Measurements from ENCODE around the gene JAG1.

Gene JAG1

GRCh38 chr20:10673842-10674683 is at the start of gene JAG1:
JAG1 (minus strand) TSS chr20:10673999; CDS start chr20:10673530, 469 bp downstream.
- peak; percentile 60 for DNase-seq (ENCODE audit: low read depth)

DNA sequence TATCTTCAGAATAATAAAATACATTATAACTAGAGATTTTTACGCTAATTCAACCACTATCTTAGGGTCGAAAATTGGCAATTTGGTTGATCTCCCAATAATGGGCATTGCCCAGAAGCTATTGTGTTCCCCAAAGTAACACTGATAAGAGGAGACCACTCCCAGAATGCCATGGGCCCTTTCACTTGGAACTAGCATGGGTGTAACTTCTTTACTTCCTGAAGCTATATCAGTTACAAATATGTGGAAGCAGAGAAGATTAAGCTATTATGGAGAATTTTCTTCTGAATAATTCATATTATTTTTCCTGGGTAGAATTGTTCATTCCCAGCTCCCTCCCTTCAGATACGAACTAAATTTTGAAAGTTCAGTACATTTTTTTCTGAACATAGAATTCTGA is 48.2 kb upstream of the JAG1 start:
- DNase-seq (ENCODE audit: low read depth), result no peak

DNA sequence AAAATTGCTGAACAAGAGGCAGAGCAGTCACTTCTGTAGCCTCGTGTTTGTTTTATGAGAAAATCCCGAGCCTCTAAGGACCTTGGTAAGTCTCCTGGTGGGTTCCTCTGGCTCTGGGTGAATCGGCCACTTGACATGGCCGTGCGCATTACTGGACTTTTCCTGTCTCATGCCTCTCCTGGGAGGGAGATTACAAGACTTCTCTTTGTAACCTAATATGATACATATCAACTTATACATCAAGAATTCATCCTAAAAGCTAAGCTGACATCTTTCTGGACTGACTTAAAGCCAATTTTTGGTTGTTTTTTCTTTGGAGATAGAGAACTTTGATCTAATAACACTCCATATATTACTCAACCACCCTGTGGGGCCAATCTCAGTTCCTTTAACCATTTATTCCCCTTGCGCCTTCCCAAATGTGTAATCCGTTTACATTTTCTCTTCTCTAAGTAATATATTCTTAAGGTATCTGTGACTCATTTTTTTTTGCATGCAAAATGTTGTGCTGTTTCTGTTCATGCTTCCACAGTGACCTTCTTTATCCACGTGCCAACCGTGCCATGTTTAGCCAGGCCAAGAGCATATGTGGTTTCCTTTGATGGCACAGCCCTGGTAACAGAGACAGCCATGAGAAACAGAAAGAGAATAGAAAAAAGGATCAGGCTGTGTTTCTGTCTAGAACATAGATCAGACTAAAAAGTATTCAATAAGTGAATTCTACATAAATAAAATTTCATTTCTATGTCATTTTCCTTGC is 47.5 kb upstream of the JAG1 start:
- DNase-seq (ENCODE audit: low read depth), result no peak

DNA sequence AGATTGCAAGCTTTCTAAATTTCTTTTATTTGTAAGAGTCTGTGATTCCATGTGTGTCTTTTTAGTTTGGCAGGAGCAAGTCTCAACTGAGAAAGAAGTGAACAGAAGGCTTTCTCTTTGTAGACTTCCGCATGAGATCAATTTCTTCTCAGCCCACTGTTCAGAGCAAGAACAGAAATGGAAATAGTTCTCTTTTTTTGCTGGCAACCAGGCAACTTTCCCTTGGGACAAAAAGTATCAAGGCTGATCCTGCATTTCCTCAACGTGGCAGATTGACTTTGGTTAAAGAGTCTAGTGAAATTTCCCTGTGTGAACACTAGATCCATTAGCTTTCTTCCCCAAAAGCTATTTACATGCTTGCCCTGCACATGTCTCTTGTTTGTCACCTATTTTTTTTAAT is 46.8 kb upstream of the JAG1 start:
- DNase-seq (ENCODE audit: low read depth), result no peak

DNA sequence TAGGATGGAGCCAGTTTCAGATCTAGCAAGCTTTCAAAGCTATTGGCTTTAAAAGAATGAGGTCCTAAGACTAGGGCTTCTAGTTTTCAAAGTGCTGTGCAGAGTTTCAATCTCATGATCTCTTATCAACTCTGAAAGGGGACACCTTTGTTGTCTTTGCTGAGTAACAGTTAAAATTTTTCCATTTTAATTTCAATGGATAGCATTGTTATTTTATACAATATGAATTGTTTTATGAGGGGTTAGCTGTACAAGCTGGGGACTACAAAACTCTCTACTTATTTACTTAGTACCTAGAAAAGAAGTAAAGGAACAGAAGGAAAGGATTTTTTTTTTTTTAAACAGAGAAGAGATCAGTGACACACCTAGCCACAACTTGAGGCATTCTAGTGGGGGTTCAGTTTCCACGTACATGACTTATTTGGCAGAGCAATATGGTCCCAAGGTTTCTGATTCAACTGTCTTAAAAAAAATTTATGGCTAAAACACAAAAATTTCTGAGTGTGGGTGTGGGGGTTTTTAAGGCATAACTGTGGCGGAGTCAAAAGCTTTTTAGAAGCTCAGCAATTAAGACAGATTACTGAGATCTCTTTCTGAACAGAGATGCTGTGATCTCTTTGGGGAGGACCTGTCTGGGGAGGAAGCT is 46.1 kb upstream of the JAG1 start:
- DNase-seq (ENCODE audit: low read depth), result no peak

- DNase-seq (ENCODE audit: low read depth), result no peak
Measured at GRCh38 chr20:10718661-10719060, 44.9 kb upstream of the JAG1 start.

DNA sequence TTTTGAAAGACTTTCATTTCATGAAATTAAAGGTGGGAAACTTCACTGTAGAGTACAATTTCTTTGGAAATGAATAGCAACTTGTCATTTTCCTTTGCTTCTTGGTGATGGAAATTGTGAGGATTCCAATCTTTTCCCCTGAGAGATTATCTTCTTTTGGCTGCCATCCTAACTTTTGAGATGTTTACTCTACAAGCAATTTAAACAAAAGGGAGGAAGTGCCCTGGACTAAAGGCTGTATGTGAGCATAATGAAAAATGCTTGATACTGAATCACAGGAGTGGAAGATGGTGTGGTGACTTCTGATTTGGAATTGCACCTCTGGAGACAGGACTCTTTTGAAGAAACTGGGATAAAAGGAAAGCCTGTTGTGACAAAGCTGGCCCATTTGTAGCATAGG is 43.1 kb upstream of the JAG1 start:
- DNase-seq (ENCODE audit: low read depth), result no peak

GRCh38 chr20:10715035-10715434 is 41.2 kb upstream of the JAG1 start:
- no peak for DNase-seq (ENCODE audit: low read depth)

DNA sequence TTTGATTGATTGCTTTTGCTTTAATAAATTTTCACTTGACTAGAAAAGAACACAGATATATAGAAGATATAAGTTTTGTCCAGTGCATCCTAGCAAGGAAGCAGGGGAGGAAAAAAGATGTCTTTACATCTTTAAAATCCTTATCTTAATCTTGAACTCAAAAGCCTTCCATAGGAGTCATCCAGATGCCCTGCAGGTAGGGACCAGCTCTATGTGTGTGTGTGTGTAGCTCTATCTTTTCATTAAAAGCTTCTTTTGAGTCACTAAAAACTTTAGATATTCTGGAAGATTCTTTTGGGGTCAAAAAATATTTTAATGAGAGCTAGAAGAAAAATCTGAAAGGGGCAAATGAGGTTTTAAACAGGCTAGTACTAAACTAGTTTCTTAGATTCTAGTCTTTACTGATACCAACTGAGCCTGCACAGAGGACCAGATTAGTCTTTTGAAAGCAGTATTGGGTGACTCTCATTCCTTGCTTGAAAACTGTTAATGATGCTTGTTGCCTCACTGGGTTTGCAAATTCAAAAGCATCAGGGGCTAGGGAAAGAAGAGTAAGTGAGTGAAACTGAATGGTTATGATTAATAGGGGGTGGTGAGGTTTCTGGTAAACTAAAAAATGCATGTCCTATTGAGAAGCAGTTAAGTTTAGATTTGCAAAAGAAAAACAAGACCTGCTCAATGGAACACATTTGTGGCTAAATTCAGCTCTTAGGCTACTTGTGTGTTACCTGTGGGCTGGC is 40.6 kb upstream of the JAG1 start:
- no peak for DNase-seq (ENCODE audit: low read depth)

DNA sequence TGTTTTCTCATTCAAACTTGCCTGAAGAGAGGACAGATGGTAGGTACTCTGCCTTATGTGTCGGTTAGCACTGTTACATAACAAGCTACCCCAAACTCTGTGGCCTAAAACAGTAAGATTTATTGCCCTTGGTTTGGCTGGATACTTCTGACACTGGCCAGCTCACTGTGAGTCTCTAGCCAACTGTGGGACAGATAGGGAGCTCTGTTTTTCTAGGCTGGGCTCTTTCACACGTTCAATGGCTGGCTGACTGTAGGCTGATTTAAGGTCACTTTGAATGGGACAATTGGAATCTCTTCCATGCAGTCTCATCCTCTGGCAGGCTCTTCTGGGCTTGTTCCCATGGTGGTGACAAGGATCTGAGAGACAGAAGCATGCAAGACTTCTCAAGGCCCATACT is 39.4 kb upstream of the JAG1 start:
- DNase-seq (ENCODE audit: low read depth), result no peak

- no peak for DNase-seq (ENCODE audit: low read depth)
Measured at GRCh38 chr20:10711903-10712451, 38.2 kb upstream of the JAG1 start.

- DNase-seq (ENCODE audit: low read depth), result no peak
Measured at GRCh38 chr20:10710991-10711775, 37.4 kb upstream of the JAG1 start.

GRCh38 chr20:10709916-10710315 is 36.1 kb upstream of the JAG1 start:
- DNase-seq (ENCODE audit: low read depth), result no peak

DNA sequence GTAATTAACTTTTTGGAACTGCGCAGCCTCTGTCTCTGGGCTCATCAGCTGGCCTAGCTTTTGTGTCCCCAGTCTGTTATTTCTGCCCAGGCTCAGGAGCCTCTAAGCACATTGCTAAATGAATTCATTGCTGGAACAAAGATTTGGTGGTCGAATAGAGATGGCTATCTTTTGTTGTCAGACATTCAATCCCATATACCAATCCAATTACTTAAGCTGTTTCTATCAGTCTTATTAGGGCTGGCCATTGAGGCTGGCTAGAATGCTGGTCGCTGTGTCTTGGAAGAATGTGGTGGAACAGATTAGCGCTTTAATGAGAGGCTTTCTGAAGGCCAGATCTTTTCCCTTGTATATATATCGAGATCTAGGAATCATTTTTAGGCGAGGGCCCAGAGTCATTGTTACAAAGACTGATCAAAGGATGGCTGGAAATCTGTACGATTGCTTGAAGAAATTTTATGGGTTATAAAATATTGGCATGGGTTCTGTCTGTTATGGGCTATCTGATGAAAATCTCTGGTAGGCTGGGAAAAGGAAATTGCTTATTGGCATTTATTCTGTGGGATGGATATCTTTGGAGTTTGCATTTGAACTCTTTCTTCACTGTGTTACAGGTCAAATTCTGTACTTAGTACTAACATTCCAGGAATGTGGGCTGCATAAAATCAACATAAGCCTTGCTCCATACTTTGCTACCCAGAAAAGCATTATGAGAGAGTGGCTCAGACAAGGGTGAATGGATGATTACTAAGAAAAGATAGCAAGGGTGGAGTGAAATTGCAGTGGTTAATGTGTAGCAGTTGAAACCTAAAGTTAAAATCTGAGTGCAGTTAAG is 34.8 kb upstream of the JAG1 start:
- peak; percentile 39 for DNase-seq (ENCODE audit: low read depth)

DNA sequence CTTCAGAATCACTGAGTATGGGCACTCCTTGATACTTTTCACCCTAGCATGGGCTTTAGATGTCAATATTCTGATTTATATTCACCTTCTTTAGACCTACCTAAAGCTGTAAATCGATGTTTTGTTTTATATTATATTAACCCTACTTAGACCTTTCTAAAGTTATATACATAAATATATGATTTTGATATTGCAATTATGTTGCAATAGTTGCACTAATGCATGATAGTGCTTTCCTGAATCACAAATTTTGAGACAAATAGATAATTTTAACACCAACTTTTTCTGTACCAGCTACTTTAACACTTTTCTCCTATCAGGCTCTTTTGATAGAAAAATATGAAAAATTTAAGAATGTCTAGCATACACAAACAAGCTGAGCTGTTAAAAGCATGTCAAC is 34.0 kb upstream of the JAG1 start:
- DNase-seq (ENCODE audit: low read depth), result no peak

DNA sequence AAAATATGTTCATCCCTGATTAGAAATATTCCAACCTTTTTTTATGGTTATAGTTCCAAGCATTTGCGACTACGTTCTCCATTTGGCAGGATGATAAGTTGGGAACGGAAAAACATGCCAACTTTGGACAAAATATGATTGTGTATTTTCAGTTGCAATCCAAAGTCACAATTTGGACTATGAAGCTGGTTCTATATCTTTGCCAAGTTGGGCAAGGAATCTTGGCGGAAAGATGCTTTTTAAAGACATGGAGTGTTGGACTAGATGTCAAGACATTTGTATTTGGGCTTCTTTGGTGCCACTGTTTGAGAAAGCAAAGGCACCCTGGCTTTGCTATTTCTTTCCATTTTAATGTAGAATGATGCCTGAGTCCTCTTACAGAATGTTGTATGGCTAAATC is 33.3 kb upstream of the JAG1 start:
- DNase-seq (ENCODE audit: low read depth), result no peak

DNA sequence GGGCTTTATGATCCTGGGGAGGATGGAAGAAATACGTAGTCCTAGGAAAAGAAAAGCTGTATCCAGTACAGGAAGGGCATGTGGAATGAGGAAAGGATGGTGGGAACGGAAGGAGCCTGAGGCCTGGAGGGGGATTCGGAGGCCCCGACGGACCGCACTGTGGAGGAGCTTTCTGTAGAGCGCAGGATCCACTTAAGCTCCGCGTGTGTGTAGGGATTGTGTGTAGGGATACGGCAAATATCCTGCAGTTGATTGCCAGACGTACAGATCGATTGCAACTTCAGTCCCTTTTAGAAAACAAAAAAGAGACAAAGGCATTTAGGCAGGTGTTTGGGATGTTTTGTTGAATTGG is 32.6 kb upstream of the JAG1 start:
- DNase-seq (ENCODE audit: low read depth), result no peak

DNA sequence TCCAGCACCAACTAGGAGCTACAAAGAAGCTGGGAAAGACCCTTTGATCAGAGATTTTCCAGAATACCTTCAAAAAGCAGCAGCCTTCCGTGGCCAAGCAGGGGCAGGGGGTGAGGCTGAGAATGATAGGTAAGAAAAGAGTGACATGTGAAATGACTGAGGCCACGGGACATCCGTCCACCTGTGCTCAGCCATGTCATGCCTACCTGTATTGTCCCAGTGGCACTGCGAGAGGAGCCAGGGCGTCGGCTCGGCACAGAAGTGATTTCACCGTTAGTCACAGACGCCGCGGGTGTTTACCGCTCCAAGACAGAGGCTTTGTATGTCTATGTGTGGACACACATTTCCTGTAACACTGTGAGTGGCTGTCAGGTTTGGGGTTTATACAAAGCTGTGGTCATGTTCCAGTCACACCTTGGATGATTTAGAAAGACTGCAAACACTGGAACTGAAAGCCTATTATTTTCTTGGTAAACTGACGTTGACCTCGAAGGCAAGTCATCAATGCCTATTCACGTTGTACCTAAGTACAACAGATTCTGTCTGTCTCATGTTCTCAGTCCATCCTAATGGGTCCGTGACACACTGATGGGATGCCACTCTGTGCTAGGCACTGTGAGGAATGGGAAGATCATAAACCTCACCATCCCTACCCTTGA is 32.1 kb upstream of the JAG1 start:
- no peak for DNase-seq (ENCODE audit: low read depth)

DNA sequence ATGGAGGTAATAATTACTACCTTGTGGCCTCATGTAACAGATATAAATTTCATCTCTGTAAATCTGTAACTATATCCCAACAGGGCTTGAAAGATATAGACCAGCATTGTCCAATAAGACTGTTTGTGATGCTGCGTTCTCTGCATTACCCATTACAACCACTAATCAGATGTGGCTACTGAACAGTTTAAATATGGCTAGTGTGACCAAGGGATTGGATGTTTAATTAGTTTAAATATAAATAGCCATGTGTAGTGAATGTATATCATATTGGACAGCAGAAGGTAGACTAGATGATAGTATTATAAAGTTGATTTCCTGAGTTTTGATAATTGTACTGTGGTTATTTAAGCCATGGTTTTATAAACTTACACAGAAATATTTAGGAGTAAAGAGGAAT is 27.8 kb upstream of the JAG1 start:
- no peak for DNase-seq (ENCODE audit: low read depth)

GRCh38 chr20:10699941-10700340 is 26.1 kb upstream of the JAG1 start:
- no peak for DNase-seq (ENCODE audit: low read depth)
